T follicular helper cell (primary cell): ENCODE results near the gene CLEC1A.
A peak's percentile ranks its signal among the peaks of the same experiment; 100 is the strongest.

Experiments
- DNase-seq: peaks from one replicate; pipeline ENCODE4 v3.0.0-alpha.2; 2020; ENCODE audit warnings: low read depth
- total RNA-seq, 2 experiments: gene quantifications; one replicate each; lab custom pipeline; 2026; lab: John Stamatoyannopoulos, UW

The CLEC1A gene, protein sequence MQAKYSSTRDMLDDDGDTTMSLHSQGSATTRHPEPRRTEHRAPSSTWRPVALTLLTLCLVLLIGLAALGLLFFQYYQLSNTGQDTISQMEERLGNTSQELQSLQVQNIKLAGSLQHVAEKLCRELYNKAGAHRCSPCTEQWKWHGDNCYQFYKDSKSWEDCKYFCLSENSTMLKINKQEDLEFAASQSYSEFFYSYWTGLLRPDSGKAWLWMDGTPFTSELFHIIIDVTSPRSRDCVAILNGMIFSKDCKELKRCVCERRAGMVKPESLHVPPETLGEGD
- 0 reads per million in 2 experiments for total RNA-seq

GRCh38 chr12:10098791-10099190, at the start of gene CLEC1A:
CLEC1A (minus strand) TSS chr12:10098985; CDS start chr12:10098922, 63 bp downstream.
- no peak for DNase-seq

- DNase-seq: no peak
Measured at GRCh38 chr12:10147714-10148403, 49.1 kb upstream of the CLEC1A start.

GRCh38 chr12:10142976-10143589, 44.3 kb upstream of the CLEC1A start:
- no peak for DNase-seq

DNA sequence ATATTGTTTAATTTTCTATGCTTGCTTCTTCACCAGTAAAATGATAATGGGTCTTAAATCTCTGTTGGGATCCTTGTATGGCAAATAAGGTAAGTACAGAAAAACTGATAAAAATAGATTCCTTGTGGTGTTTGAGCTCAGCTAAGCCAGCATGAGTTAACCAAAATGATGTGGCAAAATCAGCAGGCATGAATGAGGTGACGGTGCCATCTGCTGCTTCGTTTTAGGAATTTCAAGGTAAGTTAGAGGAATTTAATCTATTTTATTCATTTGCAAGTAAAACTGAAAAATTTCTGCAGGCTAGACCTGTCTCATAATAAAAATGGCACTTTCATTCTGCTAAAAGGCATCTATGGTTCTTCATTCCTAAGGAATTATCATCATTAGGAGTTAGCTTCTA, 41.2 kb upstream of the CLEC1A start:
- DNase-seq: peak; percentile 11

GRCh38 chr12:10136637-10137205, 37.9 kb upstream of the CLEC1A start:
- DNase-seq: no peak

DNA sequence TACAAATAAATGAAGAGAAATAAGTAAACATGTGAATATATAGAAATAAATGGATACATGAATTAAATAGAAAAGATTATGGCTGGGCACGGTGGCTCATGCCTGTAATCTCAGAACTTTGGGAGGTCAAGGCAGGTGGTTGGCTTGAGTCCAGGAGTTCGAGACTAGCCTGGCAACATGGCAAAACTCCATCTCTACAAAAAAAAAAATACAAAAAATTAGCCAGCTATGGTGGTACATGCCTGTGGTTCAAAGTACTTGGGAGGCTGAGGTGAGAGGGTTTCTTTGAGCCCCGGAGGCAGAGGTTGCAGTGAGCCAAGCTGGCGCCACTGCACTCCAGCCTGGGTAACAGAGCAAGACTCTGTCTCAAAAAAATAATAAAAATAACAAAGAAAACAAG, 36.3 kb upstream of the CLEC1A start:
- DNase-seq: no peak

DNA sequence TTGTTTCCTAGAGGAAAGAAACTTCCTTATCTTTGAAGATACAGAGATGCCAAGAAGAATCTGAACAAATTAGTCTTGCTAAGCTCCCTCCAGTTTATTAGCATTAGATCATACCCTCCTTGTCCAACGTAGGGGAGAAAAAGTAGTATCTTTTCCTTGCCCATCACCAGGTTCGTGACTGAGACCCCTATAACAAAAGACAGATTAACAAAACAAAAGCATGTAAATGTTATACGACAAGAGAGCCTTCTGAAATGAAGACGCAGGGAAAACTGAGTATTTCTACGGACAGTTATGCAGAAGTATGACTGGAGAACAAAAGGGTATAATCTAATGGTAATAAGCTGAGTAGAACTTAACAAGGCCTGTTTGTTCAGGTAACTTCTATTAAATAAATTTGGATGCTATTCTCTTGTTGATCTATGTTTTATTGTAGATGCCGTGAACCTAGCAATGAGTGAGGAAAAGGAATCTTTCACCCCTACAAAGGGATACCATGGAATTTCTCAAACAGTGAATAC, 34.1 kb upstream of the CLEC1A start:
- no peak for DNase-seq

- DNase-seq: no peak
Measured at GRCh38 chr12:10131111-10131690, 32.4 kb upstream of the CLEC1A start.

DNA sequence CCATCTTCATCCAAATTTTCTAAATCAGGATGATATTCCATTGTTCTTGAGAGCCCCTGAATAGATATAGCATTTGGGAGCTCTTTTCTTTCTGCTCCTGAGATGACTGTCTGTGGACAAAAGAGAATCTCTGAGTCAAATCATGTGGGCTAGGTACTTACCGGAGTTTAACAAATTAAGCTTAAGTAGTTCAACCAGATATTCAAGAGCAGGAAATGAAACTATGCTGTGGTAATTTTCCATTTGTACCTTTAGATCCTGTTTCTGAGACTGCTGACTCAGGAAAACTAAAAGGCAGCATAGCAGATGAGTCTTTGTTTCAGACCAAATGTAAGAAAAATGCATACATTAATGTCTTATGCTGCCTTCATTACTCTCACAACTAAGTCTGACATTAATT, 31.3 kb upstream of the CLEC1A start, which contains the start of gene CLEC7A:
CLEC7A (minus strand) TSS at position 158 of the 400 bp plus-strand sequence; CDS start at position 41, 117 bp downstream.
- no peak for DNase-seq

GRCh38 chr12:10128687-10129086, 29.9 kb upstream of the CLEC1A start:
- no peak for DNase-seq

- DNase-seq: no peak
Measured at GRCh38 chr12:10126413-10126812, 27.6 kb upstream of the CLEC1A start.

DNA sequence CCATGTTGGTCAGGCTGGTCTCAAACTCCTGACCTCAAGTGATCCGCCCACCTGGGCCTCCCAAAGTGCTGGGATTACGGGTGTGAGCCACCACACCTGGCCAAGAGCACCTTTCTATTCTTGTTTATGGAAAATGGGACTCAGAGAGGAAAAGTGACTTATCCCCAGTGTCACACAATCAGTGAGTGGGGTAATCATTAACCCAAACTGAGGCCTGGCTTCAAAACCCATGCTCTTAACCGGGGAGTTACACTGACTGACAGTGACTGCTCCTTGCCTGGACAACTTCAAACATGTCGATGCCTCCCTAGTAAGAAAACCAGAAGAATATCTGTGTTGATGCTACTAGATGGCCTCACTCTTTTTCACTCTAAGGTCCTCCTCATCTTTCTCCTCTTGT, 23.9 kb upstream of the CLEC1A start:
- DNase-seq: no peak

GRCh38 chr12:10121278-10121677, 22.5 kb upstream of the CLEC1A start:
- no peak for DNase-seq

DNA sequence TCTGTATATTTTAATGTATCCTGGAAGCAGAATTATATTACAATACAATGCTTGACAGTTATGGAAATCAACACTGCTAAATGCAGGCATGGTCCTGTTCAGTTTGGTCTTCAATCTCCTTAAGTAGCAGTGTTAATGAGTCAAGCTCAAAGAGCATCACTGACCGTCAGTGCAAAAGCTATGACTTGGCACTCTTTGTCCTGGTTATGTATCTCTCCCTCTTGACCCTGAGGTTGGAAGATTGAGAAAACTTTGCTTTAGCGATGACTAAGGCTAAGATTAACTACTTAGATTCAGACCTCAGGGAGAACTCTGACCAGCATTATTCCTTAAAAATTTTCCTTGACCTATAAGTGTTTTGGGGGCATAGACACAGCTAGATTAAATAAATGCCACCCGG, 20.3 kb upstream of the CLEC1A start:
- no peak for DNase-seq

- DNase-seq: no peak
Measured at GRCh38 chr12:10115890-10116289, 17.1 kb upstream of the CLEC1A start.

DNA sequence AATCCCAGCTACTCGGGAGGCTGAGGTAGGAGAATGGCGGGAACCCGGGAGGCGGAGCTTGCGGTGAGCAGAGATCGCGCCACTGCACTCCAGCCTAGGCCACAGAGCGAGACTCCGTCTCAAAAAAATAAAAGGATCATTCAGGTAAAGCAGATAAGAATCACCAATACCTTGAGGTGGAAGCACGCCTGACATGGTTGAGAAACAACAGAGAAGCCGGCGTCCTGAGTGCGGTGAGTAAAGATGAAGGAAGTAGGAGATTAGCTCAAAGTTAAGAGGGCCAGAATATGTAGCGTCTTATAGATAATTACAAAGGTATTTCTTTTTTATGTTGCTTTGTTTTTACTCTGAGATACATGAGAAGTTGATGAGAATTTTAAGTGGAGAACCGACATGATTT, 16.5 kb upstream of the CLEC1A start:
- no peak for DNase-seq

GRCh38 chr12:10113920-10114319, 15.1 kb upstream of the CLEC1A start:
- no peak for DNase-seq

DNA sequence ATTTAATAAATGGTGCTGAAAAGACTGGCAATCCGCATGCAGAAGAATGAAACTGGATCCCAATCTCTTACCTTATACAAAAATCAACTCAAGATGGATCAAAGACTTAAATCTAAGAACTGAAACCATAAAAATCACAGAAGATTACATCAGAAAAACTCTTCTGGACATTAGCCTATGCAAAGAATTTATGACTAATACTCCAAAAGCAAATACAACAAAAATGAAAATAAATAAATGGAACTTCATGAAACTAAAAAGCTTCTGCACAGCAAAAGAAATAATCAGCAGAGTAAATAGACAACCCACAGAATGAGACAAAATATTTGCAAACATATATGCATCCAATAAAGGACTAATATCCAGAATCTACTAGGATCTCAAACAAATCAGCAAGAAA, 14.3 kb upstream of the CLEC1A start:
- DNase-seq: no peak

GRCh38 chr12:10111451-10111850, 12.7 kb upstream of the CLEC1A start:
- no peak for DNase-seq

- no peak for DNase-seq
Measured at GRCh38 chr12:10110256-10110844, 11.6 kb upstream of the CLEC1A start.

GRCh38 chr12:10102322-10102721, 3.5 kb upstream of the CLEC1A start:
- DNase-seq: no peak
